SHP77 treated with DMSO at 0.1 percent for 48 hours (cell line): ENCODE measurements around the gene MAGI2.

ENCODE experiments used
- DNase-seq: peaks from one replicate; lab custom pipeline; 2025; lab: John Stamatoyannopoulos, UW

MAGI2 gene

GRCh38 chr7:79376299-79377025, 77.0 kb downstream of the MAGI2 start:
- no peak for DNase-seq

- no peak for DNase-seq
These were observed 92.3 kb downstream of the MAGI2 start for GRCh38 chr7:79361214-79361613.

DNA sequence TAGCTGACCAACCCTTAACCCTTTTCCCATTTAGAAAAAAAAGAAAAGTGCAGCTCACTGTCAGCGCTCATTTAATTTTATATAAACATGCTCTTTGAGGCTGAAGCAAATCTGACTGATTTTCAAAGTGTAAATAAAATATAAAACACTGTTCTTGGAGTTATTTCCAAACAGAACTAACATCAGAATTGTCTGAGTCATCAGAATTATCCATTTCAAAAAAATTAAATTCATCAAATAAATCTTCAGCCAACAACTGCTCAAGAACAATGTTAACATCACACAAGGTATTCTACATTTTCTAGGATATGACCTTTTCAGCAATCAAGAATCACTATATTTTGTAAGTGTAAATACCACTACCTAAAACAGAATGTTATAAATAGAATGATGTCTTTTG, 93.6 kb downstream of the MAGI2 start:
- no peak for DNase-seq

DNA sequence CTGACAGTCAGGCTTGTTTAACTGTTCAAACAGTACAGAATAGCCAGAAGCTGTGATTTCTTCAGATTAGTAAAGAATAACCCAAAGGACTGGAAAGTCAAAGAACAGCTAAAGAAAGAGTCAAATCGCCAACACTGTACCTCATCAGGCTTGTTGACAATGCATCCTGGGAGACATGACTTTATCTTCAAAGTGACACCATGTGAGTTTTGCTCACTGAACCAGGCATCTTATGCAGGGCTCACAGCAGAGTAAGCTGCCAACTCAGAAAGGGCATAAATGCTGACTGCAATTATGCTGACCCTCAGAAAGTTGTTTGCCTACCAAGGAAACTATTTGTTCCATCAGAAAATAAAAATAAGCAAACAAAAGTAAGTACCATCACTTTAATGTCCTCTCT, 96.4 kb downstream of the MAGI2 start:
- DNase-seq = no peak

- no peak for DNase-seq
These were observed 99.6 kb downstream of the MAGI2 start for GRCh38 chr7:79353720-79354468.

- no peak for DNase-seq
These were observed 101.1 kb downstream of the MAGI2 start for GRCh38 chr7:79352323-79352722.

DNA sequence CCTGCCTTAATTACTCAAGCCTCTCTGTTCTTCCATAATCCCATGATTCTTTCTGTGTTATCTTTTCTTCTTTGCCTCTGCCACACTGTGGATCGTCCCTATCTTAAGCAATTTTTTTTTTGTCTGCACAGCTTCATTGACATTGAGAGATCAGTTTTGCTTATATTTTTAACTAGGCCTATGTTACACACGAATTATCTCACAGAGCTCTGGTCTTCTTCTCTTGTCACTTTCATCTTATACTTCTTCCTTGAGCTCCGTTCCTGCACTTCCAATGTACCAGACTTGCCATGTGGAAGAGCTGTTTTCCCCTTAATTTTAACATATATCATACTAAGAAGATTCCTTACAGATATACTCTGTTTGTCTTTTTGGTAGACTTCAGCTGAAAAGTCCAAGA, 106.1 kb downstream of the MAGI2 start:
- no peak for DNase-seq

- no peak for DNase-seq
These were observed 111.6 kb downstream of the MAGI2 start for GRCh38 chr7:79341902-79342301.

GRCh38 chr7:79340212-79340611, 113.3 kb downstream of the MAGI2 start:
- DNase-seq = no peak

DNA sequence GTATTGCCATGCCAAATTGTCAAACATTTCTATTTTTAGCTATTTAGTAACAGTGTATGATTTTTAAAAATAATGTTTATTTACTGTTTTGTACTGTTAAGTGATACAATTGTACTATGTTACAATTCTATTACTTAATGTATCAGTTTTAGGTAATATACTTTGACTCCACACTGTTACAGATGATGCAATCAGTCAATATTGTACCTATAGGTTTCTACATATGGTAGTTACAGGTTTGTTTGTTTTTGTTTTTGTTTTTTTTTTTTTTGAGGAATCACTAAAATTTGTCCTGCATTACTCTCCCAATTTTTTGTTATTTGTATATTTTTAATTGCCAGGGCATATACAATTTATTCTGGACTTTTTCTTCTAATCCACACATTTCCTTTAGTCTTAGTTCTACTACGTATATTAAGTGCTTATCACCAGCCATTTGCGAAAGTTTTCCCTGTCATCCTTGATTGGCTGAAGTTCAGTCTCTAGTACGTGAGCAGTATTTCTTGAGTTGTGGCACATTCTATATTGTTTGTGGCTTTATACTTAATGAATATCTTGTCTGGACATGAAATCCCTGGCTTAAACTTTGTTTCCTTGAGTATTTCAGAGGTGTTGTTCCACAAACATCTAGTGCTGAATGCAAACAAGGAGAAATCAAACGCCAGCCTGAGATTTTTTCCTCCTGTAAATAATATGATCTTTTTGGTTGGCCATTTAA, 114.1 kb downstream of the MAGI2 start:
- no peak for DNase-seq

DNA sequence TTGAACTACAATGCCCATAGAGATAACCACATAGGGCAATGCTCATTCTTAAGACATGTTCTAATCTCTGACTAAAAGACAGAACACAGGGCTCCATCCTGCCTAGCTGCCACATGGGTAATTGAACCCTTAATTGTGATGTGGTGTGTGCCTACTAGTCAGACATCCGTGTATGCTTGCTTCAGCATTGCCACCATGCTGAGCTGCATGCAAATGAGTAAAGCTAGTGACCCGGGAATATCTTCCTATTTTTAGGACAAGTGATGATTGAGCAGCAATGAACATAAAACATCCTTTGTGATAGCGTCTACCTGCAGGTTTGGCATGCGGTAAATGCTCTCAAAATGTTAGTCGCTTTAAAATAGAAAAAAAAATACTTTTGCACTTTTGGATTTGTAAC, 115.8 kb downstream of the MAGI2 start:
- no peak for DNase-seq

DNA sequence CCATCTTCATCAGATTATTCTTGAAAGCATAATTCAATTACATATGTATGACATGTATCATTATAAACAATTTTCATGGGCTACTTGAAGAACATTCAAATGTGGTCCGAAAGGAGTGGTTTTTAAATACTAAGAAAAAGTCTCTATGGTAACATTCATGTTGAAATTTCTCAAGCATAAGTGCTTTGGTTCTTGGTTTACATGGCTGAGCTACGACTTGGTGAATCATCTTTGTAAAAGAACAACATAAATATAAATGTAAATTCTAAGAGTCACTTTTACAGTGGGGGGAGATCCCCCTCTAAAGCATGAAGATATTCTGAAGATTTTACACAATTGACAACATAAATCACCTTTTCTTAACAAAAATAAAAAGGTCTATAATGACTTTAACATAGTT, 118.6 kb downstream of the MAGI2 start:
- DNase-seq = no peak

- DNase-seq = no peak
These were observed 119.1 kb downstream of the MAGI2 start for GRCh38 chr7:79334334-79334733.

GRCh38 chr7:79332091-79332490, 121.4 kb downstream of the MAGI2 start:
- no peak for DNase-seq

GRCh38 chr7:79329464-79329863, 124.0 kb downstream of the MAGI2 start:
- no peak for DNase-seq

DNA sequence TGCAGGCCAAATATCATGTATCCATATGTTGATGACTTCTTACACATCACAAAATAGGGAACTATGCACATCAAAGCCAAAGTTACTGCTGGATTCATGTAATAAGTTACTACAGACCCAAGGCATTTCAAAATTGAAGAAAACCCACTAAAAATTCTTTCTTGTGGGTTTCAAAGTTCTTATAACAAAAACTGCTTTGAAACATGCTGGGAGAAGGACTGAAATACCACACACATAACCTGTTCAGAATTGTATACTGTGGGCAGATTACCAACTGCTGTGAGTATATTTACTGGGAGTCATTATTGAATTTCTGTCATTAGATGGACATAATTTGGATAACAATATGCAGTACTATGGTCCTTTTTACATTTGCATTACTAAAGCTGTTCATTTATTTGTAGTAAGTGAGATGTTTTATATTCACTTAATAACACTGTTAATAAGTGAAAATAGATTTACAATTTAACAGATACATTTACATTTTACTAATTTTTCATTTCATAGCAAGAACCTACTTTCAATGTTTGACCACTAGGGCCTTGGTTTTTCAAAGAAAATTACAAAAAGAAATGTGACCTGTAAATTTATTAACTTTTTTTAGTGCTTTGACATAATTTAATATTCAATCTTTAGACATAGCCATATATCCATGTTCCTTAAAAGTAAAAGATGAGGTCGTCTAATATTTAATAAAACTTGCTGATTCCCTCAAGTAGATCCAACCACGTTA, 132.6 kb downstream of the MAGI2 start:
- DNase-seq = no peak

DNA sequence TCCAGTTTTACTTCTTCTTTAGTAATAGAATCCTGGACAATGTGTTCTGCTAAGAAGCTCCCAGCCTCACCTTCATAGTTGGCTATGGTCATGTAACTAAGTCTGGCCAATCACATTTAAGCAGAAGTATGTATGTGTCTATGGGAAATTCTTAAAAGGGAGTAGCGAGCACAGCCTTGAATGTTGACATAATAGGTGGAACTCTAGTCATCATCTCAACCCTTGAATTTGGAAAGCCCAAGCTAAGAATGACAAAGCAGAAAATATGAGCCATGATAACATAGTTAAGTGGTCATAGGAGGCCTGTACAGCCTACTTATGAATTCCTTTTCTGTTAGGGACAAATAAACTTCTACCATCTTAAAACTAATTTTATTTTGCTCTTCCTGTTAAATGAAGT, 134.1 kb downstream of the MAGI2 start:
- no peak for DNase-seq

- DNase-seq = no peak
These were observed 135.7 kb downstream of the MAGI2 start for GRCh38 chr7:79317728-79318127.

DNA sequence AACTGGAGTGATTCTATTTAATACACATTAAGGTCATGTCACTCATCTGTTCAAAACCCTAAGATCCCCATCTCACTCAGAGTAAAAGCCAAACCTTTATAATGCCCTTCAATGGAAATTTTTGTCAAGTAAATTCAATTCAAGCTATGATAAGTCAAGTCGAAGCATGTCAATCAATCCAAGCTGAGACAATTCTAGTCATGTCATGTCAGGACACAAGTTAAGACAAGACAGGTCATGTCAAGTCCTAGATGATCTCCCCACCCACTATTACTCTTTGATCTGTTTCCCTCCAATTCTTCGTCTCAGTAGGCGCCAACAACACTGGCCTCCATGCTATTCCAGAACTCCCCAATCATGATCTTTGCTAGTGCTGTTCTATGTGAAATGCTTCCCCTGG, 141.4 kb downstream of the MAGI2 start:
- DNase-seq = no peak

DNA sequence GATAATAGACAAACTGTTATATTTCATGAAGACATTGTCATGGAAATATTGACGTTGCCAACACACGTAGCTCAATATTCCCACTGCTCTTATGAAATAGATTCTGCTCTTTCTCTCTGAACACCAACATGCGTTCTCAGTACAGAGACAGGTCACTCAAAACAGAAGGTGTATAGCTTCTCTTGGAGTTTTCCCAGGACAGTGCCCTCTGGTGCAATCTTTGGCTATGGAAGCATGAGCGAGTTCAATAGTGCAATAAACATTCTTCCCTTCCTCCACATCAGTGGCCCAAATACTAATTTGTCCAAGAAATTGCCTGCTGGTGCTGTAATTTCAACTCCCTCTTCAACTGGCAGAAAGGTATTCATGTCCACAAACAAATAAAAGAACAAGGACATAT, 145.3 kb downstream of the MAGI2 start:
- peak; percentile 8 for DNase-seq

DNA sequence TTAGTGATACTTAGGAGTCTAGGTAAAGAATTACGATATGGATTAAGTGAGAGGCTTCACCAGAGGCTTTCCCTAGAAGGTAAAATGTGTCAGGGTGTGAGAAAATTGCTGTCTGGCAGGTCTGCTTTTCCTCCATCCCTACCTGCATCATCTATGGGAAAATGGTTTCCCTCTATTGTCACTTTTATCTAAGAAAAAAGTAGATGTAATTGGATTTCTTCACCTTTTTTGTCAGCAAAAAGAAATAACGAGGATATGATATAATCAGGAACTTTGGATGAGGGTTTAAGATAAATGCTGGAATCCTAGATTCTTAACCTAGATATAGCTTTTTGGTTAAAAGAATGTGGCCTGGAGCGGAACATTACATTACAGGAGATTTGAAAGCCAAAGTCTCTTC, 146.1 kb downstream of the MAGI2 start:
- DNase-seq = no peak

GRCh38 chr7:79304711-79305110, 148.8 kb downstream of the MAGI2 start:
- DNase-seq = no peak
